Mesendoderm (in vitro differentiated cells): Measurements from ENCODE around the gene ALKAL2.

Experiments used
- DNase-seq: peaks from one replicate; pipeline ENCODE4 v3.0.0; 2013
- H2AK5ac ChIP-seq: 2 replicates; pipeline ENCODE4 v1.6.1; 2013; ENCODE audit warnings: low read length, inconsistent platforms
- H2BK120ac ChIP-seq: 2 replicates; pipeline ENCODE4 v1.6.1; 2013; ENCODE audit warnings: low read depth, mild to moderate bottlenecking, low read length, moderate library complexity, mixed read lengths
- H2BK15ac ChIP-seq: replicated peaks from 2 replicates; pipeline ENCODE4 v1.6.1; 2013; ENCODE audit warnings: low read depth, mild to moderate bottlenecking, moderate library complexity
- H2BK5ac ChIP-seq: 2 replicates; pipeline ENCODE4 v1.6.1; 2013; ENCODE audit warnings: low read length, inconsistent platforms
- H3K18ac ChIP-seq: 2 replicates; pipeline ENCODE4 v1.6.1; 2013; ENCODE audit warnings: mild to moderate bottlenecking, low read length, mixed read lengths
- H3K23ac ChIP-seq: one replicate; pipeline ENCODE4 v1.6.1; 2013; ENCODE audit warnings: low read length
- H3K27ac ChIP-seq: 2 replicates; pipeline ENCODE4 v1.5.1; 2013; ENCODE audit warnings: low read depth, mild to moderate bottlenecking, inconsistent platforms, low read length, moderate library complexity
- H3K27me3 ChIP-seq: 2 replicates; pipeline ENCODE4 v1.6.1; 2013; ENCODE audit warnings: low read length, control low read depth, mild to moderate bottlenecking, inconsistent platforms; ENCODE audit not compliant: insufficient read depth, poor library complexity
- H3K36me3 ChIP-seq: 2 replicates; pipeline ENCODE4 v1.6.1; 2013; ENCODE audit warnings: low read length, inconsistent platforms; ENCODE audit not compliant: control insufficient read depth, insufficient read depth
- H3K4ac ChIP-seq: one replicate; pipeline ENCODE4 v1.6.1; 2013; ENCODE audit warnings: low read depth, mild to moderate bottlenecking, low read length, moderate library complexity
- H3K4me1 ChIP-seq: 2 replicates; pipeline ENCODE4 v1.6.1; 2013; ENCODE audit warnings: low read depth, low read length, inconsistent platforms; ENCODE audit not compliant: control insufficient read depth
- H3K4me2 ChIP-seq: 2 replicates; pipeline ENCODE4 v1.6.1; 2013; ENCODE audit warnings: low read length
- H3K4me3 ChIP-seq: 2 replicates; pipeline ENCODE4 v1.5.1; 2013; ENCODE audit warnings: mild to moderate bottlenecking, low read length
- H3K56ac ChIP-seq: one replicate; pipeline ENCODE4 v1.6.1; 2013; ENCODE audit warnings: low read length
- H3K79me1 ChIP-seq: 2 replicates; pipeline ENCODE4 v1.6.1; 2013; ENCODE audit warnings: low read length, inconsistent platforms
- H3K79me2 ChIP-seq: 2 replicates; pipeline ENCODE4 v1.6.1; 2013; ENCODE audit warnings: mild to moderate bottlenecking, low read length; ENCODE audit not compliant: control insufficient read depth, insufficient read depth
- H3K9ac ChIP-seq: 2 replicates; pipeline ENCODE4 v1.6.1; 2013; ENCODE audit warnings: low read length, inconsistent platforms
- H4K5ac ChIP-seq: one replicate; pipeline ENCODE4 v1.6.1; 2013; ENCODE audit warnings: low read length
- H4K8ac ChIP-seq: one replicate; pipeline ENCODE4 v1.6.1; 2013; ENCODE audit warnings: low read depth, mild to moderate bottlenecking, control low read depth, low read length, moderate library complexity
- WGBS: extraction: QIAGEN DNeasy Blood & Tissue Kit; methylation state at CpG from one replicate; pipeline ENCODE4 v1.1.7; 2013; ENCODE audit warnings: low lambda C conversion rate, missing lambda C conversion rate; ENCODE audit not compliant: insufficient coverage; ENCODE audit errors: extremely low coverage; 5-methylcytosine and 5-hydroxymethylcytosine counted together

Gene ALKAL2

DNA sequence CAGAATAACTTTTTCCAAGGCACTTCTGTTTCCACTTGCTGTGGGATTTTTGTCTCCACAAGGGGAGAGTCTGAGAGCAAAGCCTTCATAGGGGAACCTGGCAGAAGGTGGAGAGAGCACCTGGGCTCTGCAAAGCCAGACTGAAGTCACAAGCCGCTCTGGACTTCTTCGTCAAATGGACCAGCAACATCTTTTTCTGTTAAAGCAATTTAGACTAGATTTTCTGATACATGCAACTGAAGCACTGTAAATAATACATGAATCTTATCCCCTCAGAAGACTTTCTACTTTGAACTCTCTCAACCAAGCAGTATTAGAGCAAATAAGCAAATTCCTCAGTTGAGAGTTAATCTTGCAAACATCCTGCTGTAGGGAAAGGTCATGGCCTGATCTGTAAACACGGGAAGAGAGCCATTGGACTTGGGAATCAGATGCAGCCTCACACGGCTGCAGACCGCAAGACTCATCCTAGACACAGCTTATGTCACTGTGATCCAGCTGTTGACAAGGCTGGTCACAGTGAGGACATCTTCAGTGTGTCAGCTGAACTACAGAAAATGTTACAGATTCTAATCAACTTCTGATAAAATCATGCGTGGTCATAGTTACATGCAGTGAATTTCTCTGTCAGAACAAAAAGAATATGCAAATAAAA lies 27.3 kb downstream of the ALKAL2 start:
- Histone ChIP-seq H2BK5ac (no peak overlapping the region), H2BK15ac (no peak overlapping the region), H3K27ac (no peak overlapping the region), H2BK120ac (no peak overlapping the region), H3K9ac (no peak overlapping the region), H4K5ac (no peak overlapping the region), H3K4me2 (no peak overlapping the region), H3K79me1 (peaks cover 3% of the 10 kb centered on the region), H3K4me1 (no peaks in the 10 kb centered on the region), H3K18ac (no peak overlapping the region), H4K8ac (no peak overlapping the region), H3K23ac (no peak overlapping the region), H3K36me3 (no peaks in the 10 kb centered on the region), H3K79me2 (peaks cover 8% of the 10 kb centered on the region), H3K4ac (no peak overlapping the region), H2AK5ac (no peak overlapping the region), H3K56ac (no peak overlapping the region), H3K4me3 (no peak overlapping the region), H3K27me3 (no peaks in the 10 kb centered on the region)
- no peak for DNase-seq
- WGBS, result no CpG with 5 or more reads among the region's 6 CpGs

DNA sequence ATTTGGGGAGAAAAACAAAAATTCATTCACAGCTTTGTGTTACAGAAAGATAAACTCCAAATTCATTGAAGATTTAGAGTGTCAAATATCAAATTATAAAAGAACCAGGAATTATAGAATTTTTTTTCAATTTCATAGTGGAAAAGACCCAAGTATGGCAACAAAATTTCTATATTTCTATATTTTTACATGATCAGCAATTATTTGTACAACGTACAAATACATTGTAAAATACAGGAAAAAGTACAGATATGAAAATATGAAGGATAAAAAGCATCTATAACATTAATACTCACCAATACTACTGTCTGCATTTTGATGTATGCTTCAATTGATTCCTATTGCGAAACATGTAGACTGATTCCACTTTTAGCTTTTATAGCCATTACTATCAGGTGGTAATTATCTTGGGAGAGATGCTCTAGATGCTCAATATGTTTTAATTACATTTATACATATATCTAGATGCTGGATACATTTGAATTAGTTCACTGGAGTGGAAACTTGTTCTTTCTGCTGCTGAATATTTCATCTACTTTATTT lies 28.0 kb downstream of the ALKAL2 start:
- Histone ChIP-seq H3K18ac (no peak overlapping the region), H2BK120ac (no peak overlapping the region), H3K36me3 (no peaks in the 10 kb centered on the region), H4K5ac (no peak overlapping the region), H3K79me2 (peaks cover under 1% of the 10 kb centered on the region), H3K23ac (no peak overlapping the region), H3K79me1 (no peaks in the 10 kb centered on the region), H3K4me1 (no peaks in the 10 kb centered on the region), H3K4ac (no peak overlapping the region), H2BK5ac (no peak overlapping the region), H3K4me3 (no peak overlapping the region), H3K27ac (no peak overlapping the region), H3K56ac (no peak overlapping the region), H3K27me3 (no peaks in the 10 kb centered on the region), H2AK5ac (no peak overlapping the region), H4K8ac (no peak overlapping the region), H2BK15ac (no peak overlapping the region), H3K4me2 (no peak overlapping the region), H3K9ac (no peak overlapping the region)
- DNase-seq, result no peak
- WGBS, result no CpG with 5 or more reads among the region's 2 CpGs

DNA sequence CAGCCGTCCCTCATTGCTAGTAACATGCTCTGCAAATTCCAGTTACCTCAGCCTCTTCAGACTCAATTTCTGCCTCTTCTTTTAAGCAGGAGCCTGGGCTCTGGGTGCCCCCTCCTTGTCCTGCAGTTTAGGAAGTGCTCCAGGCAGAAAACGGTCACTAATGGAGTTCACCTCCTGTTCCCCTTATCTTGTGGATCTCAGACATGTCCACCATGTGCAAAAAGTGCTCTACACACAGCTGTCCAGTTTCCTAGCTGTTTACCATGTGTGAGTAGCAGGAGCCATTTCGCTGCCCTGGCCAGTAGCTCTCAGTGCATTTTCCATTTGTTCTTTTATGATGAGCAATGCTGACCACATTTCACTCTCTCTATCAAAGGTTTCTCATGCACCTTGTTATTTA lies 29.0 kb downstream of the ALKAL2 start:
- DNase-seq, result no peak
- Histone ChIP-seq H3K56ac (no peak overlapping the region), H3K18ac (no peak overlapping the region), H2BK5ac (no peak overlapping the region), H3K79me1 (no peaks in the 10 kb centered on the region), H3K4me3 (no peak overlapping the region), H3K36me3 (no peaks in the 10 kb centered on the region), H2BK120ac (no peak overlapping the region), H2BK15ac (no peak overlapping the region), H3K4me1 (no peaks in the 10 kb centered on the region), H3K9ac (no peak overlapping the region), H3K27me3 (no peaks in the 10 kb centered on the region), H4K8ac (no peak overlapping the region), H3K4ac (no peak overlapping the region), H2AK5ac (no peak overlapping the region), H3K4me2 (no peak overlapping the region), H3K23ac (no peak overlapping the region), H4K5ac (no peak overlapping the region), H3K79me2 (no peaks in the 10 kb centered on the region), H3K27ac (no peak overlapping the region)
- WGBS, result no CpG with 5 or more reads among the region's 3 CpGs

- Histone ChIP-seq H3K27ac (no peak overlapping the region), H2AK5ac (no peak overlapping the region), H3K4ac (no peak overlapping the region), H3K18ac (no peak overlapping the region), H3K36me3 (no peaks in the 10 kb centered on the region), H3K27me3 (no peaks in the 10 kb centered on the region), H2BK15ac (no peak overlapping the region), H2BK5ac (no peak overlapping the region), H3K56ac (no peak overlapping the region), H3K79me1 (no peaks in the 10 kb centered on the region), H3K9ac (no peak overlapping the region), H2BK120ac (no peak overlapping the region), H3K79me2 (no peaks in the 10 kb centered on the region), H3K4me3 (no peak overlapping the region), H3K4me2 (no peak overlapping the region), H3K4me1 (no peaks in the 10 kb centered on the region), H4K5ac (no peak overlapping the region), H3K23ac (no peak overlapping the region), H4K8ac (no peak overlapping the region)
- DNase-seq, result no peak
- no CpG with 5 or more reads among the region's 2 CpGs for WGBS
These were observed 30.0 kb downstream of the ALKAL2 start for GRCh38 chr2:257842-258241.

- H3K9ac ChIP-seq, result no peak overlapping the region
- H3K18ac ChIP-seq, result no peak overlapping the region
- H3K4me2 ChIP-seq, result no peak overlapping the region
- no peak overlapping the region for H4K5ac ChIP-seq
- WGBS, result no CpG with 5 or more reads among the region's 3 CpGs
- no peak overlapping the region for H3K56ac ChIP-seq
- no peak overlapping the region for H2BK120ac ChIP-seq
- H3K27ac ChIP-seq, result no peak overlapping the region
- H3K4me3 ChIP-seq, result no peak overlapping the region
- no peaks in the 10 kb centered on the region for H3K79me1 ChIP-seq
- no peak for DNase-seq
- H3K79me2 ChIP-seq, result no peaks in the 10 kb centered on the region
- H2BK5ac ChIP-seq, result no peak overlapping the region
- H4K8ac ChIP-seq, result no peak overlapping the region
- H2BK15ac ChIP-seq, result no peak overlapping the region
- H3K4ac ChIP-seq, result no peak overlapping the region
- H3K4me1 ChIP-seq, result no peaks in the 10 kb centered on the region
- no peak overlapping the region for H3K23ac ChIP-seq
- H2AK5ac ChIP-seq, result no peak overlapping the region
- no peaks in the 10 kb centered on the region for H3K36me3 ChIP-seq
- H3K27me3 ChIP-seq, result no peaks in the 10 kb centered on the region
These were observed 30.5 kb downstream of the ALKAL2 start for GRCh38 chr2:257429-257828.

GRCh38 chr2:256094-256493 lies 31.8 kb downstream of the ALKAL2 start:
- Histone ChIP-seq H4K5ac (no peak overlapping the region), H3K36me3 (no peaks in the 10 kb centered on the region), H3K4me2 (no peak overlapping the region), H3K9ac (no peak overlapping the region), H3K23ac (no peak overlapping the region), H3K27ac (no peak overlapping the region), H3K4me1 (no peaks in the 10 kb centered on the region), H3K4ac (no peak overlapping the region), H3K4me3 (no peak overlapping the region), H2AK5ac (no peak overlapping the region), H3K79me1 (no peaks in the 10 kb centered on the region), H2BK120ac (no peak overlapping the region), H3K56ac (no peak overlapping the region), H3K27me3 (no peaks in the 10 kb centered on the region), H2BK15ac (no peak overlapping the region), H3K18ac (no peak overlapping the region), H2BK5ac (no peak overlapping the region), H3K79me2 (no peaks in the 10 kb centered on the region), H4K8ac (no peak overlapping the region)
- WGBS, result no CpG with 5 or more reads among the region's 3 CpGs
- no peak for DNase-seq
